ENCODE measurements around the gene MORN2. TPM values are rescaled to one million over a fixed set of nuclear protein-coding genes. Genes with fewer than 3 reads are reported as not detected.
A peak's percentile ranks its signal among the peaks of the same experiment; 100 is the strongest.
"Not testable (repeated sequence)": the region's sequence is repeated elsewhere in the genome, so short reads cannot be mapped to it uniquely, and the experiment has no call there.

Gene MORN2
- total RNA-seq, result 18.4 and 18.8 TPM in 2 replicates
- long read RNA-seq, transcript MORN2-201 (5 exons, 739 nt), result major isoform, 6 of 7 reads
- long read RNA-seq, partial matches to known transcripts, result 0 of 7 reads
- long read RNA-seq, other reads (novel, unspliced or antisense), result 1 of 7 reads

GRCh38 chr2:38875576-38876367 is at the start of gene MORN2, which contains the start of gene DHX57:
Gene MORN2, plus strand, starts transcription at chr2:38875976.
Gene DHX57, minus strand, starts transcription at chr2:38875934. Its CDS starts 7,529 bp downstream, at chr2:38868405.
- peak; percentile 66 for DNase-seq (ENCODE audit: low read depth, low spot score)
- Mint-ChIP-seq H3K36me3 (ENCODE audit: low read depth) (peaks cover 17% of the 10 kb centered on the region), H3K4me3 (peak within 1 kb of the TSS; percentile 96), H3K27me3 (ENCODE audit: low read depth) (no peaks in the 10 kb centered on the region), H3K4me1 (peaks cover 20% of the 10 kb centered on the region), H3K27ac (ENCODE audit: unreplicated experiment) (peak within 1 kb of the TSS; percentile 96), H3K9me3 (peaks cover 11% of the 10 kb centered on the region)
- no peak for TF ChIP-seq CTCF (conservative IDR thresholded peaks at IDR 0.05)

GRCh38 chr2:38827539-38828145 is 48.1 kb upstream of the MORN2 start:
- not testable (repeated sequence) for H3K27me3 Mint-ChIP-seq (ENCODE audit: low read depth); DNase-seq (ENCODE audit: low read depth, low spot score); H3K4me3 Mint-ChIP-seq; H3K4me1 Mint-ChIP-seq; H3K27ac Mint-ChIP-seq (ENCODE audit: unreplicated experiment); H3K9me3 Mint-ChIP-seq
- peaks cover 10% of the 10 kb centered on the region for H3K36me3 Mint-ChIP-seq (ENCODE audit: low read depth)

GRCh38 chr2:38828460-38828859 is 47.3 kb upstream of the MORN2 start:
- Mint-ChIP-seq H3K4me3 (no peak overlapping the region), H3K9me3 (no peaks in the 10 kb centered on the region), H3K27me3 (ENCODE audit: low read depth) (no peaks in the 10 kb centered on the region), H3K36me3 (ENCODE audit: low read depth) (peaks cover 10% of the 10 kb centered on the region), H3K27ac (ENCODE audit: unreplicated experiment) (no peak overlapping the region), H3K4me1 (no peaks in the 10 kb centered on the region)
- DNase-seq (ENCODE audit: low read depth, low spot score), result no peak
- TF ChIP-seq CTCF (conservative IDR thresholded peaks at IDR 0.05), result no peak

- H3K36me3 Mint-ChIP-seq (ENCODE audit: low read depth), result peaks cover 10% of the 10 kb centered on the region
- H3K9me3 Mint-ChIP-seq, result no peaks in the 10 kb centered on the region
- DNase-seq (ENCODE audit: low read depth, low spot score), result no peak
- H3K27ac Mint-ChIP-seq (ENCODE audit: unreplicated experiment), result no peak overlapping the region
- no peak for TF ChIP-seq CTCF (conservative IDR thresholded peaks at IDR 0.05)
- no peaks in the 10 kb centered on the region for H3K4me1 Mint-ChIP-seq
- no peak overlapping the region for H3K4me3 Mint-ChIP-seq
- H3K27me3 Mint-ChIP-seq (ENCODE audit: low read depth), result no peaks in the 10 kb centered on the region
These were observed 45.8 kb upstream of the MORN2 start for GRCh38 chr2:38829971-38830370.

GRCh38 chr2:38830526-38831159 is 45.1 kb upstream of the MORN2 start:
- H3K4me3 Mint-ChIP-seq, result no peak overlapping the region
- H3K36me3 Mint-ChIP-seq (ENCODE audit: low read depth), result peaks cover 11% of the 10 kb centered on the region
- H3K27ac Mint-ChIP-seq (ENCODE audit: unreplicated experiment), result no peak overlapping the region
- TF ChIP-seq CTCF (conservative IDR thresholded peaks at IDR 0.05), result no peak
- H3K27me3 Mint-ChIP-seq (ENCODE audit: low read depth), result no peaks in the 10 kb centered on the region
- H3K9me3 Mint-ChIP-seq, result no peaks in the 10 kb centered on the region
- no peaks in the 10 kb centered on the region for H3K4me1 Mint-ChIP-seq
- no peak for DNase-seq (ENCODE audit: low read depth, low spot score)
